Type B pancreatic cell (in vitro differentiated cells): ENCODE results near the gene GDNF. TPM values are rescaled to one million over a fixed set of nuclear protein-coding genes. Genes with fewer than 3 reads are reported as not detected.

ENCODE experiments used
- DNase-seq: peaks from one replicate; pipeline ENCODE4 v3.0.0; 2021; ENCODE audit warnings: mixed read lengths; ENCODE audit not compliant: unreplicated experiment; ENCODE audit errors: extremely low spot score
- H3K27ac Mint-ChIP-seq: 2 replicates; pipeline ENCODE4 v1.8.0; 2021; ENCODE audit warnings: mild to moderate bottlenecking, mixed read lengths
- H3K27me3 Mint-ChIP-seq: 2 replicates; pipeline ENCODE4 v1.8.0; 2021; ENCODE audit warnings: mixed read lengths
- H3K36me3 Mint-ChIP-seq: 2 replicates; pipeline ENCODE4 v1.8.0; 2021; ENCODE audit warnings: mixed read lengths
- H3K4me1 Mint-ChIP-seq: one replicate; pipeline ENCODE4 v1.8.0; 2021; ENCODE audit warnings: mixed read lengths; ENCODE audit not compliant: unreplicated experiment
- H3K4me3 Mint-ChIP-seq: 2 replicates; pipeline ENCODE4 v1.8.0; 2021; ENCODE audit warnings: mild to moderate bottlenecking, mixed read lengths
- H3K9me3 Mint-ChIP-seq: 2 replicates; pipeline ENCODE4 v1.8.0; 2021; ENCODE audit warnings: mixed read lengths
- total RNA-seq: library from RNA; stranded (reverse); gene quantifications from 2 replicates; pipeline ENCODE4 v1.2.1, GENCODE V29; 2021; ENCODE audit warnings: low replicate concordance
- TF ChIP-seq, protein P1 (sequence below): fragments of 200-600 bp; sonication (generic); conservative IDR thresholded peaks from 2 replicates; pipeline ENCODE4 v1.5.0; 2021; ENCODE audit warnings: antibody characterized with exemption, mild to moderate bottlenecking

GDNF gene
- total RNA-seq, 1 donor from 2014 or later = 5.7 TPM

- Mint-ChIP-seq H3K27me3 (peaks cover 7% of the 10 kb centered on the region), H3K9me3 (no peaks in the 10 kb centered on the region), H3K36me3 (no peaks in the 10 kb centered on the region), H3K27ac (no peak overlapping the region), H3K4me3 (no peak overlapping the region), H3K4me1 (peaks cover 6% of the 10 kb centered on the region)
- TF ChIP-seq, protein P1, sequence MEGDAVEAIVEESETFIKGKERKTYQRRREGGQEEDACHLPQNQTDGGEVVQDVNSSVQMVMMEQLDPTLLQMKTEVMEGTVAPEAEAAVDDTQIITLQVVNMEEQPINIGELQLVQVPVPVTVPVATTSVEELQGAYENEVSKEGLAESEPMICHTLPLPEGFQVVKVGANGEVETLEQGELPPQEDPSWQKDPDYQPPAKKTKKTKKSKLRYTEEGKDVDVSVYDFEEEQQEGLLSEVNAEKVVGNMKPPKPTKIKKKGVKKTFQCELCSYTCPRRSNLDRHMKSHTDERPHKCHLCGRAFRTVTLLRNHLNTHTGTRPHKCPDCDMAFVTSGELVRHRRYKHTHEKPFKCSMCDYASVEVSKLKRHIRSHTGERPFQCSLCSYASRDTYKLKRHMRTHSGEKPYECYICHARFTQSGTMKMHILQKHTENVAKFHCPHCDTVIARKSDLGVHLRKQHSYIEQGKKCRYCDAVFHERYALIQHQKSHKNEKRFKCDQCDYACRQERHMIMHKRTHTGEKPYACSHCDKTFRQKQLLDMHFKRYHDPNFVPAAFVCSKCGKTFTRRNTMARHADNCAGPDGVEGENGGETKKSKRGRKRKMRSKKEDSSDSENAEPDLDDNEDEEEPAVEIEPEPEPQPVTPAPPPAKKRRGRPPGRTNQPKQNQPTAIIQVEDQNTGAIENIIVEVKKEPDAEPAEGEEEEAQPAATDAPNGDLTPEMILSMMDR = no peak
- no peak for DNase-seq
Measured at GRCh38 chr5:37808945-37809344, 30.9 kb downstream of the GDNF start.

- H3K4me3 Mint-ChIP-seq = no peak overlapping the region
- H3K27me3 Mint-ChIP-seq = peaks cover 7% of the 10 kb centered on the region
- TF ChIP-seq, protein P1 = no peak
- DNase-seq = no peak
- H3K27ac Mint-ChIP-seq = no peak overlapping the region
- no peaks in the 10 kb centered on the region for H3K9me3 Mint-ChIP-seq
- H3K4me1 Mint-ChIP-seq = peaks cover 6% of the 10 kb centered on the region
- no peaks in the 10 kb centered on the region for H3K36me3 Mint-ChIP-seq
Measured at GRCh38 chr5:37807621-37808301, 32.1 kb downstream of the GDNF start.

DNA sequence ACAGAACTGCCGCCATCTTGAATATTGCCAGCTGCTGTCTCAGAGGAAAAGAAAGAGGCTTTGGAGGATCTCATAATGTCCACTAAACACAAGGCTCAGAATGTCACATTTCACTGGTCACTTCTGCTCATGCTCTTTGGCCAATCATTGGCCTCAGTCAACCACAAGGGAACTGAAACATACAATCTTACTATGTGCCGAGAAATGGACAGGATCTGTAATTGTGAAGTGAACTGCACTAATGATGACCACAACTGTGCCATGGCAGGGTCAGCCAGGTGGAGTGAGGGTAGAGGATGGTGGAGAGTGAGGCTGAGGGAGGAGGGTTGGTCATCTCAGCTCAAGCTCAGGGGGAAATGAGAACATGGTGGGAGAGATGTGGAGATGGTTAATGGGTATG is 32.8 kb downstream of the GDNF start:
- Mint-ChIP-seq H3K4me1 (peaks cover 6% of the 10 kb centered on the region), H3K27me3 (peaks cover 7% of the 10 kb centered on the region), H3K4me3 (no peak overlapping the region), H3K36me3 (no peaks in the 10 kb centered on the region), H3K9me3 (no peaks in the 10 kb centered on the region), H3K27ac (no peak overlapping the region)
- DNase-seq = no peak
- TF ChIP-seq, protein P1 = no peak

GRCh38 chr5:37806476-37806875 is 33.4 kb downstream of the GDNF start:
- Mint-ChIP-seq H3K4me1 (peaks cover 6% of the 10 kb centered on the region), H3K36me3 (no peaks in the 10 kb centered on the region), H3K27me3 (peaks cover 7% of the 10 kb centered on the region), H3K4me3 (no peak overlapping the region), H3K27ac (no peak overlapping the region), H3K9me3 (no peaks in the 10 kb centered on the region)
- TF ChIP-seq, protein P1 = no peak
- no peak for DNase-seq

DNA sequence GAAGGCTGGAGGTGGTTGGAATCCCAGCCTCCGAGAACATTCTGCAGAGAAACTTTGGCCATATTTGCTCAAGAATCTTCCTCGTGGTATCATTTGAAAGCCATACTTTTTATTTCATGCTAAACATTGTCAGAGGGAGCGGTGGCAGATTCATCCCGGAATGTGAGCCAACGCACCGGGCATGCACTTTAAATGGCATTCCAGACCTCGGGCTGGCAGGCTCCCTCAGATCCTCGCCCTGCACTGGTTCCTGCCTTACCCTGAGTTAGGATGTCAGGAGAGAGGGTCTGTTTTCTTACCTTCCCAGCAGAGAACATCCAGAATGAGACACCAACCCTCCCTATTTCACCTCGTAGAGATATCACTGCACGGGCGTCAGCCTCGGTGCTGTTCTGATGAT is 33.8 kb downstream of the GDNF start:
- no peak for DNase-seq
- H3K27me3 Mint-ChIP-seq = peaks cover 7% of the 10 kb centered on the region
- no peak overlapping the region for H3K27ac Mint-ChIP-seq
- H3K9me3 Mint-ChIP-seq = no peaks in the 10 kb centered on the region
- H3K4me1 Mint-ChIP-seq = peaks cover 6% of the 10 kb centered on the region
- no peak overlapping the region for H3K4me3 Mint-ChIP-seq
- TF ChIP-seq, protein P1 = no peak
- no peaks in the 10 kb centered on the region for H3K36me3 Mint-ChIP-seq
